Measurements from ENCODE around the gene LRRC73. TPM values are rescaled to one million over a fixed set of nuclear protein-coding genes. Genes with fewer than 3 reads are reported as not detected.
"Not testable (repeated sequence)": the region's sequence is repeated elsewhere in the genome, so short reads cannot be mapped to it uniquely, and the experiment has no call there.

LRRC73 gene
- polyA plus RNA-seq (ENCODE audit: insufficient read length): not detected

- DNase-seq: peak; percentile 83
Measured at GRCh38 chr6:43509984-43510826, at the start of gene LRRC73. LRRC73 (minus strand) TSS chr6:43510346; CDS start chr6:43509785, 561 bp downstream.

- no peak for DNase-seq
Measured at GRCh38 chr6:43559328-43559727, 49.2 kb upstream of the LRRC73 start.

GRCh38 chr6:43557620-43558019 is 47.5 kb upstream of the LRRC73 start:
- not testable (repeated sequence) for DNase-seq

GRCh38 chr6:43547222-43547621 is 37.1 kb upstream of the LRRC73 start:
- DNase-seq: no peak

GRCh38 chr6:43544461-43544860 is 34.3 kb upstream of the LRRC73 start:
- no peak for DNase-seq

GRCh38 chr6:43541774-43542471 is 31.8 kb upstream of the LRRC73 start:
- no peak for DNase-seq

GRCh38 chr6:43540507-43540906 is 30.4 kb upstream of the LRRC73 start:
- DNase-seq: no peak

- not testable (repeated sequence) for DNase-seq
Measured at GRCh38 chr6:43539409-43539808, 29.3 kb upstream of the LRRC73 start.

GRCh38 chr6:43538986-43539385 is 28.8 kb upstream of the LRRC73 start:
- DNase-seq: not testable (repeated sequence)

- DNase-seq: no peak
Measured at GRCh38 chr6:43532201-43532600, 22.1 kb upstream of the LRRC73 start.

GRCh38 chr6:43524483-43524961 is 14.4 kb upstream of the LRRC73 start:
- DNase-seq: no peak

- DNase-seq: no peak
Measured at GRCh38 chr6:43523284-43523683, 13.1 kb upstream of the LRRC73 start.

- DNase-seq: no peak
Measured at GRCh38 chr6:43522547-43523261, 12.6 kb upstream of the LRRC73 start.

- DNase-seq: no peak
Measured at GRCh38 chr6:43521836-43522235, 11.7 kb upstream of the LRRC73 start.

- DNase-seq: no peak
Measured at GRCh38 chr6:43520097-43520496, 10.0 kb upstream of the LRRC73 start.

GRCh38 chr6:43517505-43518357 is 7.6 kb upstream of the LRRC73 start:
- no peak for DNase-seq

- DNase-seq: peak; percentile 98
Measured at GRCh38 chr6:43516697-43517504, 6.8 kb upstream of the LRRC73 start, which contains the start of the genes POLR1C and YIPF3. POLR1C (plus strand) TSS chr6:43517089; CDS start chr6:43517110, 21 bp downstream. YIPF3 (minus strand) TSS chr6:43516926; CDS start chr6:43516807, 119 bp downstream.

- DNase-seq: no peak
Measured at GRCh38 chr6:43516367-43516696, 6.2 kb upstream of the LRRC73 start.

GRCh38 chr6:43515808-43516207 is 5.7 kb upstream of the LRRC73 start:
- no peak for DNase-seq

- DNase-seq: no peak
Measured at GRCh38 chr6:43511824-43512415, 1.8 kb upstream of the LRRC73 start.

- DNase-seq: no peak
Measured at GRCh38 chr6:43510827-43511163, 649 bp upstream of the LRRC73 start.

Measured in hindlimb muscle (tissue), 1 donor.